ENCODE measurements around the gene NPBWR2.
"Not testable (repeated sequence)": the region's sequence is repeated elsewhere in the genome, so short reads cannot be mapped to it uniquely, and the experiment has no call there.

The NPBWR2 gene

GRCh38 chr20:64095455-64095854 is 11.9 kb downstream of the NPBWR2 start:
- Histone ChIP-seq H3K4me3 (ENCODE audit: insufficient read depth, low read depth, low read length) (no peak overlapping the region), H3K27ac (ENCODE audit: insufficient read depth, low read depth, low read length, poor library complexity, severe bottlenecking) (no peak overlapping the region), H3K4me1 (ENCODE audit: control insufficient read depth, insufficient read depth, low read length) (peaks cover 8% of the 10 kb centered on the region), H3K36me3 (ENCODE audit: control insufficient read depth, insufficient read depth, low read length) (no peaks in the 10 kb centered on the region), H3K27me3 (ENCODE audit: control insufficient read depth, insufficient read depth, low read length, poor library complexity, severe bottlenecking) (peaks cover 8% of the 10 kb centered on the region), H3K9me3 (ENCODE audit: control insufficient read depth, low read length) (no peaks in the 10 kb centered on the region)
- whole genome bisulfite sequencing, 2 experiments: 79 to 85% methylated on average over 4 of the region's 4 CpGs

GRCh38 chr20:64093013-64093503 is 14.3 kb downstream of the NPBWR2 start:
- H3K4me1 ChIP-seq (ENCODE audit: control insufficient read depth, insufficient read depth, low read length): peaks cover 8% of the 10 kb centered on the region
- no peaks in the 10 kb centered on the region for H3K9me3 ChIP-seq (ENCODE audit: control insufficient read depth, low read length)
- H3K27me3 ChIP-seq (ENCODE audit: control insufficient read depth, insufficient read depth, low read length, poor library complexity, severe bottlenecking): peaks cover 17% of the 10 kb centered on the region
- H3K36me3 ChIP-seq (ENCODE audit: control insufficient read depth, insufficient read depth, low read length): no peaks in the 10 kb centered on the region
- whole genome bisulfite sequencing, 2 experiments: 71 to 72% methylated on average over 9 of the region's 9 CpGs
- H3K27ac ChIP-seq (ENCODE audit: insufficient read depth, low read depth, low read length, poor library complexity, severe bottlenecking): no peak overlapping the region
- no peak overlapping the region for H3K4me3 ChIP-seq (ENCODE audit: insufficient read depth, low read depth, low read length)

- H3K4me3 ChIP-seq (ENCODE audit: insufficient read depth, low read depth, low read length): no peak overlapping the region
- H3K36me3 ChIP-seq (ENCODE audit: control insufficient read depth, insufficient read depth, low read length): no peaks in the 10 kb centered on the region
- no peaks in the 10 kb centered on the region for H3K9me3 ChIP-seq (ENCODE audit: control insufficient read depth, low read length)
- 84 to 86% methylated on average over 27 of the region's 27 CpGs for WGBS, 2 experiments
- peaks cover 8% of the 10 kb centered on the region for H3K4me1 ChIP-seq (ENCODE audit: control insufficient read depth, insufficient read depth, low read length)
- H3K27ac ChIP-seq (ENCODE audit: insufficient read depth, low read depth, low read length, poor library complexity, severe bottlenecking): no peak overlapping the region
- H3K27me3 ChIP-seq (ENCODE audit: control insufficient read depth, insufficient read depth, low read length, poor library complexity, severe bottlenecking): peaks cover 17% of the 10 kb centered on the region
Measured at GRCh38 chr20:64092258-64093012, 14.9 kb downstream of the NPBWR2 start.

- no peak overlapping the region for H3K27ac ChIP-seq (ENCODE audit: insufficient read depth, low read depth, low read length, poor library complexity, severe bottlenecking)
- H3K4me3 ChIP-seq (ENCODE audit: insufficient read depth, low read depth, low read length): no peak overlapping the region
- peaks cover 8% of the 10 kb centered on the region for H3K4me1 ChIP-seq (ENCODE audit: control insufficient read depth, insufficient read depth, low read length)
- 23 to 28% methylated on average over 16 of the region's 16 CpGs for WGBS, 2 experiments
- H3K36me3 ChIP-seq (ENCODE audit: control insufficient read depth, insufficient read depth, low read length): no peaks in the 10 kb centered on the region
- peaks cover 19% of the 10 kb centered on the region for H3K27me3 ChIP-seq (ENCODE audit: control insufficient read depth, insufficient read depth, low read length, poor library complexity, severe bottlenecking)
- H3K9me3 ChIP-seq (ENCODE audit: control insufficient read depth, low read length): no peaks in the 10 kb centered on the region
Measured at GRCh38 chr20:64091770-64092169, 15.6 kb downstream of the NPBWR2 start.

GRCh38 chr20:64091340-64091739 is 16.0 kb downstream of the NPBWR2 start:
- no peak overlapping the region for H3K27ac ChIP-seq (ENCODE audit: insufficient read depth, low read depth, low read length, poor library complexity, severe bottlenecking)
- H3K4me1 ChIP-seq (ENCODE audit: control insufficient read depth, insufficient read depth, low read length): peaks cover 8% of the 10 kb centered on the region
- H3K36me3 ChIP-seq (ENCODE audit: control insufficient read depth, insufficient read depth, low read length): no peaks in the 10 kb centered on the region
- peaks cover 23% of the 10 kb centered on the region for H3K27me3 ChIP-seq (ENCODE audit: control insufficient read depth, insufficient read depth, low read length, poor library complexity, severe bottlenecking)
- H3K4me3 ChIP-seq (ENCODE audit: insufficient read depth, low read depth, low read length): no peak overlapping the region
- no peaks in the 10 kb centered on the region for H3K9me3 ChIP-seq (ENCODE audit: control insufficient read depth, low read length)
- WGBS, 2 experiments: 88 to 92% methylated on average over 19 of the region's 19 CpGs

GRCh38 chr20:64090165-64090564 is 17.2 kb downstream of the NPBWR2 start:
- Histone ChIP-seq H3K27me3 (ENCODE audit: control insufficient read depth, insufficient read depth, low read length, poor library complexity, severe bottlenecking) (peaks cover 34% of the 10 kb centered on the region), H3K4me3 (ENCODE audit: insufficient read depth, low read depth, low read length) (no peak overlapping the region), H3K9me3 (ENCODE audit: control insufficient read depth, low read length) (no peaks in the 10 kb centered on the region), H3K36me3 (ENCODE audit: control insufficient read depth, insufficient read depth, low read length) (no peaks in the 10 kb centered on the region), H3K27ac (ENCODE audit: insufficient read depth, low read depth, low read length, poor library complexity, severe bottlenecking) (no peak overlapping the region), H3K4me1 (ENCODE audit: control insufficient read depth, insufficient read depth, low read length) (peaks cover 8% of the 10 kb centered on the region)
- WGBS, 2 experiments: 74 to 78% methylated on average over 10 of the region's 10 CpGs

GRCh38 chr20:64088586-64088985 is 18.8 kb downstream of the NPBWR2 start:
- H3K4me1 ChIP-seq (ENCODE audit: control insufficient read depth, insufficient read depth, low read length): peaks cover 16% of the 10 kb centered on the region
- not testable (repeated sequence) for H3K27ac ChIP-seq (ENCODE audit: insufficient read depth, low read depth, low read length, poor library complexity, severe bottlenecking); H3K36me3 ChIP-seq (ENCODE audit: control insufficient read depth, insufficient read depth, low read length); H3K4me3 ChIP-seq (ENCODE audit: insufficient read depth, low read depth, low read length); H3K9me3 ChIP-seq (ENCODE audit: control insufficient read depth, low read length)
- H3K27me3 ChIP-seq (ENCODE audit: control insufficient read depth, insufficient read depth, low read length, poor library complexity, severe bottlenecking): peaks cover 50% of the 10 kb centered on the region

GRCh38 chr20:64087226-64087825 is 20.0 kb downstream of the NPBWR2 start:
- not testable (repeated sequence) for H3K4me3 ChIP-seq (ENCODE audit: insufficient read depth, low read depth, low read length); H3K9me3 ChIP-seq (ENCODE audit: control insufficient read depth, low read length); H3K27ac ChIP-seq (ENCODE audit: insufficient read depth, low read depth, low read length, poor library complexity, severe bottlenecking); H3K36me3 ChIP-seq (ENCODE audit: control insufficient read depth, insufficient read depth, low read length)
- 96% methylated on average over 6 of the region's 36 CpGs for WGBS, 2 experiments
- Histone ChIP-seq H3K4me1 (ENCODE audit: control insufficient read depth, insufficient read depth, low read length) (peaks cover 21% of the 10 kb centered on the region), H3K27me3 (ENCODE audit: control insufficient read depth, insufficient read depth, low read length, poor library complexity, severe bottlenecking) (peaks cover 59% of the 10 kb centered on the region)

GRCh38 chr20:64086801-64087200 is 20.6 kb downstream of the NPBWR2 start:
- Histone ChIP-seq H3K27me3 (ENCODE audit: control insufficient read depth, insufficient read depth, low read length, poor library complexity, severe bottlenecking) (peaks cover 64% of the 10 kb centered on the region), H3K9me3 (ENCODE audit: control insufficient read depth, low read length) (no peaks in the 10 kb centered on the region), H3K27ac (ENCODE audit: insufficient read depth, low read depth, low read length, poor library complexity, severe bottlenecking) (no peak overlapping the region), H3K4me3 (ENCODE audit: insufficient read depth, low read depth, low read length) (no peak overlapping the region), H3K36me3 (ENCODE audit: control insufficient read depth, insufficient read depth, low read length) (no peaks in the 10 kb centered on the region), H3K4me1 (ENCODE audit: control insufficient read depth, insufficient read depth, low read length) (peaks cover 20% of the 10 kb centered on the region)
- 92 to 93% methylated on average over 6 of the region's 11 CpGs for WGBS, 2 experiments

GRCh38 chr20:64084685-64085152 is 22.6 kb downstream of the NPBWR2 start:
- Histone ChIP-seq H3K4me3 (ENCODE audit: insufficient read depth, low read depth, low read length) (peak overlapping the region; percentile 0), H3K27me3 (ENCODE audit: control insufficient read depth, insufficient read depth, low read length, poor library complexity, severe bottlenecking) (peaks cover 80% of the 10 kb centered on the region)

More at GRCh38 chr20:64084685-64085152, 22.6 kb downstream of the NPBWR2 start:
- 12% methylated on average over 23 of the region's 23 CpGs for WGBS, 2 experiments
- Histone ChIP-seq H3K36me3 (ENCODE audit: control insufficient read depth, insufficient read depth, low read length) (no peaks in the 10 kb centered on the region), H3K4me1 (ENCODE audit: control insufficient read depth, insufficient read depth, low read length) (peaks cover 29% of the 10 kb centered on the region), H3K9me3 (ENCODE audit: control insufficient read depth, low read length) (no peaks in the 10 kb centered on the region), H3K27ac (ENCODE audit: insufficient read depth, low read depth, low read length, poor library complexity, severe bottlenecking) (no peak overlapping the region)
